OCI-LY7 (cell line): Measurements from ENCODE around the gene OSBPL1A. TPM values are rescaled to one million over a fixed set of nuclear protein-coding genes. Genes with fewer than 3 reads are reported as not detected.

Experiments used
- BruUV-seq: library from RNA; stranded (reverse); fragments of 400-500 nt; replicated peaks from 2 replicates; lab custom pipeline; 2021; lab: Mats Ljungman, UMichigan
- CTCF ChIA-PET: fragments of 300-600 bp; sonication (Branson Sonifier 250); formaldehyde crosslinking; loops from one replicate; lab custom pipeline; 2022; ENCODE audit warnings: antibody characterized with exemption; ENCODE audit not compliant: unreplicated experiment; lab: Charles Lee
- POLR2A ChIA-PET: fragments of 300-600 bp; sonication (Branson Sonifier 250); formaldehyde crosslinking; loops from one replicate; lab custom pipeline; 2022; ENCODE audit warnings: antibody characterized with exemption; lab: Charles Lee
- DNase-seq: peaks from one replicate; pipeline ENCODE4 v3.0.0-alpha.2; 2015; ENCODE audit warnings: low spot score
- H2AFZ ChIP-seq: fragments of 200-600 bp; sonication (generic), shearing (Covaris generic); 2 replicates; pipeline ENCODE4 v1.6.1; 2014; ENCODE audit warnings: mild to moderate bottlenecking, antibody characterized with exemption, low read length, moderate library complexity
- H3K27ac ChIP-seq: fragments of 200-600 bp; sonication (generic); 2 replicates; pipeline ENCODE4 v1.5.1; 2014; ENCODE audit warnings: mixed run types, low read depth, mild to moderate bottlenecking, moderate library complexity, low read length, inconsistent platforms; ENCODE audit not compliant: poor library complexity, severe bottlenecking
- H3K36me3 ChIP-seq: fragments of 200-600 bp; sonication (generic); 2 replicates; pipeline ENCODE4 v1.6.1; 2014; ENCODE audit warnings: mild to moderate bottlenecking, antibody characterized with exemption, low read length, moderate library complexity, mixed read lengths; ENCODE audit not compliant: insufficient read depth
- H3K4me1 ChIP-seq: fragments of 200-600 bp; sonication (generic); 2 replicates; pipeline ENCODE4 v1.5.1; 2014; ENCODE audit warnings: mild to moderate bottlenecking, low read length; ENCODE audit not compliant: insufficient read depth, poor library complexity, severe bottlenecking
- H3K4me2 ChIP-seq: fragments of 200-600 bp; sonication (generic); 2 replicates; pipeline ENCODE4 v1.6.1; 2014; ENCODE audit warnings: mild to moderate bottlenecking, low read length
- H3K4me3 ChIP-seq: fragments of 200-600 bp; sonication (generic); 2 replicates; pipeline ENCODE4 v1.5.1; 2014; ENCODE audit warnings: mild to moderate bottlenecking, low read depth, low read length; ENCODE audit not compliant: poor library complexity, severe bottlenecking
- H3K79me2 ChIP-seq: fragments of 200-600 bp; sonication (generic); 2 replicates; pipeline ENCODE4 v1.6.1; 2016; ENCODE audit warnings: low read depth, mild to moderate bottlenecking, low read length, moderate library complexity, mixed read lengths; ENCODE audit not compliant: insufficient read depth
- H3K9me2 ChIP-seq: fragments of 200-600 bp; sonication (generic); 2 replicates; pipeline ENCODE4 v1.6.1; 2016; ENCODE audit warnings: mild to moderate bottlenecking, low read length, mixed read lengths; ENCODE audit not compliant: insufficient read depth
- H3K9me3 ChIP-seq: fragments of 200-600 bp; sonication (generic); 2 replicates; pipeline ENCODE4 v1.6.1; 2014; ENCODE audit warnings: mild to moderate bottlenecking, mixed run types, low read length, mixed read lengths
- H4K20me1 ChIP-seq: fragments of 200-600 bp; sonication (generic); 2 replicates; pipeline ENCODE4 v1.6.1; 2014; ENCODE audit warnings: mild to moderate bottlenecking, antibody characterized with exemption, low read length, moderate library complexity, mixed read lengths; ENCODE audit not compliant: insufficient read depth
- CTCF ChIP-seq: fragments of 200-600 bp; sonication (generic); conservative IDR thresholded peaks from 2 replicates; pipeline ENCODE4 v1.5.1; 2014; ENCODE audit warnings: mild to moderate bottlenecking, antibody characterized with exemption, low read length, moderate library complexity, mixed read lengths
- EZH2phosphoT487 ChIP-seq: fragments of 200-600 bp; sonication (generic); IDR thresholded peaks from 2 replicates; pipeline ENCODE4 v1.6.1; 2018; ENCODE audit warnings: low read depth, borderline replicate concordance, mild to moderate bottlenecking, mixed run types, antibody characterized with exemption, low read length, moderate library complexity, mixed read lengths
- intact Hi-C: fragments of 100-400 bp; cut with micrococcal nuclease; formaldehyde crosslinking; loops from one replicate; pipeline ENCODE4 v1.10.0; 2022; ENCODE audit not compliant: unreplicated experiment
- total RNA-seq, 2 experiments: library from RNA; depleted of rRNA in 1 of 2; stranded (reverse); fragments of >200 nt in 1 of 2; shearing (Covaris generic) in 1 of 2; gene quantifications; 2 replicates each; pipeline ENCODE4 v1.2.3, GENCODE V29; 2014 to 2022

OSBPL1A gene
- total RNA-seq, 2 experiments from 2014 or later: 0.06 to 0.59 TPM

GRCh38 chr18:24293254-24293653 lies 104.4 kb downstream of the OSBPL1A start:
- no peak for DNase-seq
- BruUV-seq: no TSS peak
- Histone ChIP-seq H3K4me3 (no peak overlapping the region), H3K9me3 (no peaks in the 10 kb centered on the region), H3K4me1 (no peaks in the 10 kb centered on the region), H2AFZ (no peak overlapping the region), H4K20me1 (no peaks in the 10 kb centered on the region), H3K79me2 (no peaks in the 10 kb centered on the region), H3K9me2 (no peaks in the 10 kb centered on the region), H3K36me3 (no peaks in the 10 kb centered on the region), H3K27ac (no peak overlapping the region), H3K4me2 (no peak overlapping the region)
- no peak for TF ChIP-seq CTCF
- ChIA-PET POLR2A (no interaction called here), CTCF (no interaction called here)
- intact Hi-C loops: no loop called here

- Histone ChIP-seq H2AFZ (no peak overlapping the region), H3K36me3 (no peaks in the 10 kb centered on the region), H3K27ac (no peak overlapping the region), H3K9me2 (no peaks in the 10 kb centered on the region), H3K4me1 (no peaks in the 10 kb centered on the region), H3K79me2 (no peaks in the 10 kb centered on the region), H3K4me3 (no peak overlapping the region), H3K4me2 (no peak overlapping the region), H4K20me1 (no peaks in the 10 kb centered on the region), H3K9me3 (no peaks in the 10 kb centered on the region)
- BruUV-seq: no TSS peak
- intact Hi-C loops: no loop called here
- POLR2A ChIA-PET: no interaction called here
- CTCF ChIA-PET: no interaction called here
- no peak for DNase-seq
- no peak for TF ChIP-seq CTCF
- no peak for TF ChIP-seq EZH2phosphoT487
These were observed 119.0 kb downstream of the OSBPL1A start for GRCh38 chr18:24278591-24278990.

DNA sequence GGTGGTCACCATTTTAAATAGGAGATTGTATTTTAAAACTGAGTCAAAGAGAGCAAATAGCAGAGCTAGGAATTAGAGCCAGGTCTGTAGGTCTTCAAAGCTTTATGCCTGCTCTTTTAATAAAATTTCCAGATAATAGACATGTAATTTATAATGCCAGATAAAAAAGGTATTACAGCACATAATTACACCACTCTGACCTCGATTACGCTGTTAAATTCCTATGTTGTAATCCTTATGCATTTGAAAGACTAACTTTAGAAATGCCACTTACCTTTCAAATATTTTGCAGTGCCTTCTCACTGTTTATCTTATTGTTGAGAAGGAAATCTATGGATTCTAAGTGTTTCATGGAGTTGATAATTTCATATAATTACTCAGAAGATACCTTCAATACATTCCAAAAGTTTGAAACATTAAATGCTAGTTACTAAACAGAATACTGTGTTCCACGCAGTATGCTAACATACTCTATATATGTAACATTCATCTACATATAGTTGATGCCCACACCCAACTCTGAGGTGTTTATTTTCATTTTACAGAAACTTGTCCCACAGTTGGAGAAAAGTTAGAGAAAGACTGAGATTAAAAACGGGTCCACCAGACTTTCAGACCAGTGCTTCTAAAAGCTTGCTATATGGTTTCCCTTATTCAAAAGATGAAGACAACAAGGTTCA lies 120.0 kb downstream of the OSBPL1A start:
- ChIA-PET CTCF (no interaction called here), POLR2A (no interaction called here)
- H3K27ac ChIP-seq: no peak overlapping the region
- TF ChIP-seq EZH2phosphoT487 (no peak), CTCF (no peak)
- no peaks in the 10 kb centered on the region for H3K9me3 ChIP-seq
- BruUV-seq: no TSS peak
- H3K9me2 ChIP-seq: no peaks in the 10 kb centered on the region
- H3K4me1 ChIP-seq: no peaks in the 10 kb centered on the region
- H3K79me2 ChIP-seq: no peaks in the 10 kb centered on the region
- no peak overlapping the region for H3K4me3 ChIP-seq
- H4K20me1 ChIP-seq: no peaks in the 10 kb centered on the region
- intact Hi-C loops: no loop called here
- no peak overlapping the region for H3K4me2 ChIP-seq
- H3K36me3 ChIP-seq: no peaks in the 10 kb centered on the region
- DNase-seq: no peak
- no peak overlapping the region for H2AFZ ChIP-seq
